B cell (primary cell): ENCODE measurements around the gene RANBP3L.

Experiments used
- CTCF ChIP-seq: fragments of 200-600 bp; IDR thresholded peaks from one replicate; pipeline ENCODE4 v1.8.0; 2022; ENCODE audit warnings: antibody characterized with exemption, mild to moderate bottlenecking
- EZH2 ChIP-seq: IDR thresholded peaks from 2 replicates; pipeline ENCODE4 v1.6.1; 2012; ENCODE audit warnings: borderline replicate concordance, low read depth, mild to moderate bottlenecking, moderate library complexity, low read length; ENCODE audit not compliant: insufficient read depth, poor library complexity, severe bottlenecking

- TF ChIP-seq CTCF = no peak
- TF ChIP-seq EZH2 = no peak
Observed at GRCh38 chr5:36300191-36300926, 1.3 kb downstream of the RANBP3L start.
